NCI-H146 treated with DMSO at 0.1 percent for 48 hours (cell line): Measurements from ENCODE around the gene GRAMD1B.

Experiments used
- DNase-seq: peaks from one replicate; lab custom pipeline; 2025; ENCODE audit not compliant: unreplicated experiment; lab: John Stamatoyannopoulos, UW

Gene GRAMD1B

GRCh38 chr11:123474994-123475393 is 44.9 kb downstream of the GRAMD1B start:
- DNase-seq = no peak

- DNase-seq = no peak
Measured at GRCh38 chr11:123475469-123475868, 45.4 kb downstream of the GRAMD1B start.

DNA sequence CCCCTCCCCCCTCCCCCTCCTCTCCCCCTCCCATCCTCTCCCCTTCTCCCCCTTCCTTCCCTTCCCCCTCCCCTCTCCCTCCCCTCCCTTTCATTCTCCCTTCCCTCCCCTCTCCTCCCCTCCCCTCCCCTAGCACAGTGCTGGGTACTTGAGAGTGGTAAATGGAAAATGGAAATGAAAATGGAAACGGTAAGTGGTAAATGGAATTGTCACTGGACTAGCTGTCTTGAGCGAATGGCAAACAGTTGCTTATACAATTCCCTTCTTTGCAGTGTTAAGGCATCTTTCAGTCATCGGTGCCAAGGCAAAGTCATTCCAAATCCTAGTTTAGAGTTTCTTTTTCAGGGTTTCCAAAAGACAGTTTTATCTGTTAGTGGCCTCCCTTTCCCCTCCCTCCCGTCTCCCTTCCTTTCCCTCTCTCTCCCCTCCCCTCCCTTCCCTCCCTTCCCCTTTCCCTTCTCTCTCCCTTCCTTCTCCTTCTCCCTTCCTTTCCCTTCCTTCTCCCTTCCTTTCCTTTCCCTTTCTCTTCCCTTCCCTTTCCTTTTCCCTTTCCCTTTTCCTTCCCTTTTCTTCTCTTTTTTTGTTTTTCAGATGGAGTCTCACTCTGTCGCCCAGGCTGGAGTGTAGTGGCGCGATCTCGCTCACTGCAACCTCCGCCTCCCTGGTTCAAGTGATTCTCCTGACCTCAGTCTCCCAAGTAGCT is 47.3 kb downstream of the GRAMD1B start:
- DNase-seq = no peak

DNA sequence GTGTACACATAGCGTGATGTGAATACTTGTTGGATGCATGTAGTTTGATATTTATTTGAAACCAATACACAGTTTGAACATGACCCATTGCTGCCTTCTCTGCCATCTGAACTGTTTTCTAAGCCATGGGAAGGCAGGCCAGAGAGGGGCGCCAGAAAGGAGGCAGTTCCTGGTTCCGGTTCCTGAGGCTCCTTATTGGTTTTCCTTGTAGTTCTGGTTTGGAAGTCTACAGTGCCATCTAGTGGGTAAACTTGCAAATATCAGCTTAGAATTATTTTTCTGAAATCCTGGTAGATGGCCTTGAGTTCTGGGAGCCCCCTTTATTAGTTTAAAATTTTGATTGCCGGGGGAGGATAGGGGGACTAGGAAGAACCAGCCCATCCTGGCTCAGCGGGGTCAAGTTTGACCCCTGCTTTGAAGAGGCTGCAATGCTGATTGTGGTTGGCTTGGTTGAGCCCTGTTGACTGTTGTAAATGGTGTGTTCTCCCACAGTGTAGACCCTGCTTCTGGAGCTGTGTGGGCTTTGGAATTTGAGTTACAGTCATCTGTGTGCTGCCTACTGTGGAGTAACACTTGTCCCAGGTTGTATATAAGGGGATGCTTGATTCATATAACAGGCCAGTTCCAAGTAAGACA is 48.4 kb downstream of the GRAMD1B start:
- peak; percentile 8 for DNase-seq

GRCh38 chr11:123479048-123479837 is 49.2 kb downstream of the GRAMD1B start:
- DNase-seq = no peak

DNA sequence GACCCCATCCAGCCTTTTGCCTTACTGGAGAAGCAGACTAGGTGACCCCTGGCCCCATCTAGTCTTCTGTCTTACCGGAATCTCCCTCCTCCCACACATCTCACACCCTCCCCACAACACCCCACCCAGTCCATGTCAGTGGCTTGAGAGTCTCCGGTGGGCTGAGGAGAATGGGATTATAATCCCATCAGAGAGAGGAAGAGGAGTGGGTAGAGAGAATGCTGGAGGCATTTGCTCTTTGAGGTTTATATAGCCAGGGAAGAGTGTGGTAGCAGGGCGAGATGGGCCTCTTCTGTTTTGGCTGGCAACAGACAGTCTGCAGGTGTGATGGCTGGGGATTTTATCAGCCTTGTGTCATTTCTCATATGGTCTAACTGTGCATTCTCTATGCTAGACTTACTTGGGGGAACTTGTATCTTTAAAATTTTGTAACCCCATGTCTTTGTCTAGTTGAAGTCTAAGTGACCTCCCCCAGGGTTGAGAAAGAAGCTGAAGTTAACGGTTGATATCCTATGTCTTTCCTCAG is 50.3 kb downstream of the GRAMD1B start:
- no peak for DNase-seq

GRCh38 chr11:123480882-123481281 is 50.8 kb downstream of the GRAMD1B start:
- DNase-seq = no peak

- no peak for DNase-seq
Measured at GRCh38 chr11:123481640-123482039, 51.6 kb downstream of the GRAMD1B start.

- DNase-seq = no peak
Measured at GRCh38 chr11:123482218-123482617, 52.1 kb downstream of the GRAMD1B start.

DNA sequence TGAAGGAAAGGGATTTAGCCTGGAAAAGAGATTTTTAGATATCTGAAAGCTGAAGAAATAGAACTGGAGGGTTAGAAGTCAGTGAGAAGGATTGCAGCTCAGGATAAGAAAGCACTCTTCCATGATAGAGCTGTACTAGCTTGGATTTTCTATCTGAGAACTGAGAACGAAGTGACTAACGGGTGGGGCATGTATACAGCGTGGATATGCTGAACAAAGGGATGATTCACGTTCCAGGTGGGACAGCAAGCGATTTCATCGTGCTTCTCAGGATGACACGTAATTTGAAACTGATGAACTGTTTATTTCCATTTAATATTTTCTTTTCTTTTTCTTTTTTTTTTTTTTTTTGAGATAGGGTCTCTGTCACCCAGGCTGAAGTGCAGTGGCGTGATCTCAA is 53.0 kb downstream of the GRAMD1B start:
- DNase-seq = no peak

DNA sequence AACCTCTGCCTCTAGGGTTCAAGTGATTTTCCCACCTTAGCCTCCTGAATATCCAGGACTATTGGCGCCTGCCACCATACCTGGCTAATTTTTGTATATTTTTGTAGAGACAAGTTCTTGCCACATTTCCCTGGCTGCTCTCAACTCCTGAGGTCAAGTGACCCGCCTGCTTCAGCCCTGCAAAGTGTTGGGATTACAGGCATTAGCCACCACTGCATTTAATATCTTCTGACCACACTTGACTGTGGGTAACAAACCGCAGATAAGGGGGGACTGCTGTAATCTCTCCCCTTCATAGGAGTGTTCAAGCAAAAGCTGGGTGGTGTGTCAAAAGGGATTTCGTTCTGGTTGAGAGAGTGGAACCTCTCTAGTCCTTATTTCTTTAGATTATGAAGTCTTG is 53.4 kb downstream of the GRAMD1B start:
- DNase-seq = no peak

GRCh38 chr11:123484448-123484847 is 54.4 kb downstream of the GRAMD1B start:
- DNase-seq = no peak

GRCh38 chr11:123487157-123487744 is 57.2 kb downstream of the GRAMD1B start:
- DNase-seq = no peak

GRCh38 chr11:123490527-123490926 is 60.5 kb downstream of the GRAMD1B start:
- DNase-seq = no peak

DNA sequence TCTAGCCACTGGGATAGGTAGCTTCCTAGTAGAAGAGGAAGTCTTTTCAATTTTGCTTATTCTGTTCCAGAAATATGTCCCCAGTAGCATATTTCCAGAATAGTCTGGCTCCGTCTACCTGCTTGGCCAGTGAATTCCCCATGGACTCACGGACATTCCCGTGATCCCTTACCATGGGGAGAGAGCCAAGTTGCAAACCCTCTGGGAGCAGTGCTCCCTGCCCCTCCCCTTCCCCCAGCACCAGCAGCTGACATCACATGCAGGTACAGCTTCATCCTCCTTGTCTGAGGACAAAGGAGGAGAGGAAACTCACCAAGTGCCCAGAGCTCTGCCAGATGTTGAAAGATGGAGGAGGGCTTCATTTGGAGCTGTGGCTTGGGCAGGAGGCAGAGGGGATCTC is 61.2 kb downstream of the GRAMD1B start:
- no peak for DNase-seq

- no peak for DNase-seq
Measured at GRCh38 chr11:123493349-123494063, 63.4 kb downstream of the GRAMD1B start.

DNA sequence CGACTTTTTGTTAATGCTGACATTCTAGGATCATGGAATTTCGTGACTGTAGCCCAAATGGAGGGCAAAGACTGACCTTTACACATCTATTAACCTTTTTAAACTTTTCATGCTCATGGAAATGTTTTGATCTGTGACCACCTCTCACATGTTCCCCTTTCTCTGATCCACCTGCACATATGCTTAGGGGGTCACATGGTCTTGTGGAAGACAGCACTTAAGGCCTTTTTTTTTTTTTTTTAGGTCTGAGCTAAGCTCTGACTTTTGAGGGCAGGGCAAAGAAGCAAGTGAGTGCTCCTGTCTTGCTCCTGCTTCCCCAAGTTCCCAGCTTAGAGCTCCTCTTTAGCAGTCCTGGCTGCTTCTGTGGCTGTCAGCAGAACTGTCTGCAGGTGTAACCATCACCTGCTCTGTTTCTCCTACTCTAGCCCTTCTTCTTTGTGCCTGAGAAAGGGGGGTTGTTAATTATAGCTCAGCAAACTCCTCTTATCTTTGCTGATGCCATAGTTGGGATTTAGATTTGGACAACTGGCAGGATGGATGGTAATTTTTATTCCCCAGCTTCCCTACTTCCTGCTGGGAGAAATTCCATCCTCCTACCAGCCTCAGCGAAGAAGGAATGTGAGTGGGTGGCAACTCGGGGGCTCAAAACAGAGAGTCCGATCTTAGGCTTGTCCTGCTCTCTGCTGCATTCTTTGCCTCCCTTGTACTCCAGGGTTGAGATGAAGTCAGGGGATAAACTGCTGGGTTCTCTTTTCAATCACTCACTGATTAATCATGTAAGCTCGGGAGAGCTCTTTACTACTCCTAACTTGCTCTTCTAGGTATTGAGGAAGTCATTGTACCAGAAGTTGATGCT is 64.4 kb downstream of the GRAMD1B start:
- no peak for DNase-seq

DNA sequence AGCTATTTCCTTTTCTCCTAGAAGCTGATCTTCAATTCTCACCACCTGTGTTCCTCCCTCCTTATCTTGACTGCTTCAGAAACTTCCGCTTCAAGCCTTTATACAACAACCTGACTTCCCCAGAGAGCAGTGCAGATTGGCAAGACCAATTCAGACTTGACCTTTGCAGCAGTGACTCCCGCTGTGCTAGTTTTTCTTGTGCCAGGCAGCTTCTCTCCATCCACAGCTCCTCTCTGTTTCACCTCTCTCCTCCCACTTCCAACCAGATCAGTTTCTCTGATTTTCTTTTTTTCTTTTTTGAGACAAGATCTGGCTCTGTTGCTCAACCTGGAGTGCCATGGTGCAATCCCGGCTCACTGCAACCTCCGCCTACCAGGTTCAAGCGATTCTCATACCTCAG is 74.3 kb downstream of the GRAMD1B start:
- DNase-seq = no peak

GRCh38 chr11:123505546-123506299 is 75.7 kb downstream of the GRAMD1B start:
- no peak for DNase-seq
